ENCODE results near the gene EGFL7.

EGFL7 gene

GRCh38 chr9:136718345-136719194 lies 55.9 kb downstream of the EGFL7 start:
- DNase-seq (ENCODE audit: low read depth), result no peak

GRCh38 chr9:136719195-136719880 lies 56.6 kb downstream of the EGFL7 start:
- DNase-seq (ENCODE audit: low read depth), result no peak

GRCh38 chr9:136720251-136720897 lies 57.7 kb downstream of the EGFL7 start:
- no peak for DNase-seq (ENCODE audit: low read depth)

GRCh38 chr9:136720898-136721338 lies 58.2 kb downstream of the EGFL7 start:
- DNase-seq (ENCODE audit: low read depth), result no peak

- no peak for DNase-seq (ENCODE audit: low read depth)
Observed at GRCh38 chr9:136721339-136722092, 58.8 kb downstream of the EGFL7 start.
